BLaER1 treated with 17β-estradiol and CSF1 and Interleukin-3, amounts not matched to agents 10 nM and 100 nM (cell line): Measurements from ENCODE around the gene ROR2.
"Not testable (repeated sequence)": the region's sequence is repeated elsewhere in the genome, so short reads cannot be mapped to it uniquely, and the experiment has no call there.

ENCODE experiments used
- H3K27ac ChIP-seq, 11 experiments: shearing (Covaris generic); formaldehyde crosslinking; 2 replicates each; pipeline ENCODE4 v1.8.1; 2022
- H3K27me3 ChIP-seq, 11 experiments: shearing (Covaris generic); formaldehyde crosslinking; 2 replicates each; pipeline ENCODE4 v1.8.1; 2022
- H3K36me3 ChIP-seq, 11 experiments: shearing (Covaris generic); formaldehyde crosslinking; 2 replicates each; pipeline ENCODE4 v1.8.1; 2022
- H3K4me1 ChIP-seq, 10 experiments: shearing (Covaris generic); formaldehyde crosslinking; 2 replicates each; pipeline ENCODE4 v1.8.1; 2022
- H3K4me2 ChIP-seq, 11 experiments: shearing (Covaris generic); formaldehyde crosslinking; 2 replicates each; pipeline ENCODE4 v1.8.1; 2022
- H3K4me3 ChIP-seq, 10 experiments: shearing (Covaris generic); formaldehyde crosslinking; 2 replicates each; pipeline ENCODE4 v1.8.1; 2022
- H3K9ac ChIP-seq, 11 experiments: shearing (Covaris generic); formaldehyde crosslinking; 2 replicates each; pipeline ENCODE4 v1.8.1; 2022
- H3K9me3 ChIP-seq, 11 experiments: shearing (Covaris generic); formaldehyde crosslinking; replicated peaks in 1 of 11; 2 replicates each; pipeline ENCODE4 v1.8.1; 2022
- H4K20me1 ChIP-seq, 11 experiments: shearing (Covaris generic); formaldehyde crosslinking; 2 replicates each; pipeline ENCODE4 v1.8.1; 2022
- Cebpa-rat ChIP-seq, 11 experiments: shearing (Covaris generic); IDR thresholded peaks; 2 replicates each; pipeline ENCODE4 v1.8.1; 2022

The ROR2 gene

DNA sequence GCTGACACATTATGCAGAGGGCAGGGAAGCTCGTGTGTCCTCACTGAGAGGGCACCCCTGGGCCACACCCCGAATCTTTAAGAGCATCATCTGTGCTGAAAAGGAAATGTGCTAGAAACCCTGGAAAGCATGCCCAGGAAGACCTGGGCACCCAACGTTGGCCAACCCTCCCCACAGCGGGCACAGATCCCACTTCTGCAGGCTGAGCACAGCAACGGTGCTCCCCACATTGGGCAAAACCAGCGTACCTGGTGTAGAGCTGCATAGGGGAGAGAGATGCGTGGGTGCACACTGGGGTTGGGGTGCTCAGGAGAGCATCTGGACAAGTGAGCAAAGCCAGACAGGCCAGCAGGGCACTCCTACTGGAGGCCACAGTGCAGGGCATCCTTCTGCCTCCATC is 32.6 kb downstream of the ROR2 start:
- no peak overlapping the region for H3K27ac ChIP-seq
- H3K9ac ChIP-seq: no peak overlapping the region
- no peaks in the 10 kb centered on the region for H4K20me1 ChIP-seq
- no peaks in the 10 kb centered on the region for H3K36me3 ChIP-seq
- no peak overlapping the region for H3K4me2 ChIP-seq
- no peak for TF ChIP-seq Cebpa-rat (IDR thresholded peaks at IDR 0.05)
- H3K4me1 ChIP-seq: peaks cover 0 to 12% (median 9%) of the 10 kb centered on the region in 10 experiments; a peak in 17 of 20 replicates
- peaks cover 0 to 16% (median 10%) of the 10 kb centered on the region in 11 experiments; a peak in 12 of 22 replicates for H3K9me3 ChIP-seq
- no peak overlapping the region for H3K4me3 ChIP-seq
- H3K27me3 ChIP-seq: no peaks in the 10 kb centered on the region

DNA sequence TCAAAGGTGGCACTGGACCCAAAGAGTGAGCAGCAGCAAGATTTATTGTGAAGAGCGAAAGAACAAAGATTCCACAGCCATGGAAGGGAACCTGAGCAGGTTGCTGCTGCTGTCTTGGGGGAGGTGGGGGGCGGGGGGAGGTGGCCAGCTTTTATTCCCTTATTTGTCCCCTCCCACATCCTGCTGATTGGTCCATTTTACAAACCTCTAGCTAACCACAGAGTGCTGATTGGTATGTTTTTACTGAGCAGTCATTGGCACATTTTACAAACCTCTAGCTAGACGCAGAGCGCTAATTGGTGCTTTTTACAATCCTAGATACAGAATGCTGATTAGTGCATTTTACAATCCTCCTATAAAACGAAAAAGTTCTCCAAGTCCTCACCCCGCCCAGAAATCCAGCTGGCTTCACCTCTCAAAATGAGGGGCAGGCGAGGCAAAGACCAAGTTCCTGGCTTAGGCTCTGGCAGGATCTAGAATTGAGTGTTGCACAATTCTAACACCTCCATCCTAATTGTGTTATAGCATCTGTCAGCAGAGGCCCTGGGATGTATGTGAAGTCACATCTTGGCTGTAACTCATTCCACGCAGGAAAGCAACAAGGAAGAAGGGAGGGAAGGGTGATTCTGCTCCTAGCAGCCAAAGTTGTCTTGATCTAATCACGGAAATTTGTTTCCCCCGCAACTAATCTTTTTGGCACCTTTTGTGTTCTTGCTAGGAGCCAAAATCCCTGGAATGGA is 34.3 kb downstream of the ROR2 start:
- Histone ChIP-seq H3K4me2 (no peak overlapping the region), H3K27me3 (no peaks in the 10 kb centered on the region), H3K9me3 (peaks cover 0 to 16% (median 10%) of the 10 kb centered on the region in 11 experiments; a peak in 12 of 22 replicates), H3K4me1 (peaks cover 10 to 25% (median 20%) of the 10 kb centered on the region in 10 experiments), H3K36me3 (no peaks in the 10 kb centered on the region), H4K20me1 (no peaks in the 10 kb centered on the region), H3K4me3 (no peak overlapping the region), H3K27ac (no peak overlapping the region), H3K9ac (no peak overlapping the region)
- TF ChIP-seq Cebpa-rat (IDR thresholded peaks at IDR 0.05): 0 out of 22 replicates have a peak, but pooled peaks of 2 of the 11 experiments have one; percentile 7 to 35

DNA sequence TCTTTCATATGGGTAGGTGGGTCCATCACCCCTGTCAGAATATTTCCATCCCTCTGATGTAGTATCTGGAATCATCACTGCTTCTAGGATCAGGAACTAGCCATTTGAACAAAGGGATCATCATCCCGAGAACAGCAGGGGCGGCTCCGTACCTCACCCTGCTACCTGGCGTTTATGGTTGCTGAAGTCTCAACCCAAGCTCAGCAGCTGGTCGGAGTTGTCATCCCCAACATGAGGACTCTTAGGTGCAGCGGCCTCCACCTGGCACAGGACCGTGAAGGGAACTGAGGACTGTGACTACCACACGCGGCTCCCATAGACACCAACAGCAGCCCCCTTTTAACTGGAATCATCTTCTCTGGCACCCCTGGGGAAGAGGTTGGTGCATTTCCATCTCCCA is 35.1 kb downstream of the ROR2 start:
- Histone ChIP-seq H3K27me3 (no peaks in the 10 kb centered on the region), H3K9ac (no peak overlapping the region), H3K4me3 (no peak overlapping the region), H4K20me1 (no peaks in the 10 kb centered on the region), H3K9me3 (peaks cover 0 to 16% (median 10%) of the 10 kb centered on the region in 11 experiments; a peak in 12 of 22 replicates), H3K4me1 (peaks cover 10 to 27% (median 22%) of the 10 kb centered on the region in 10 experiments), H3K27ac (no peak overlapping the region), H3K36me3 (no peaks in the 10 kb centered on the region), H3K4me2 (no peak overlapping the region; a peak in 1 of 22 replicates)
- TF ChIP-seq Cebpa-rat (IDR thresholded peaks at IDR 0.05): no peak

DNA sequence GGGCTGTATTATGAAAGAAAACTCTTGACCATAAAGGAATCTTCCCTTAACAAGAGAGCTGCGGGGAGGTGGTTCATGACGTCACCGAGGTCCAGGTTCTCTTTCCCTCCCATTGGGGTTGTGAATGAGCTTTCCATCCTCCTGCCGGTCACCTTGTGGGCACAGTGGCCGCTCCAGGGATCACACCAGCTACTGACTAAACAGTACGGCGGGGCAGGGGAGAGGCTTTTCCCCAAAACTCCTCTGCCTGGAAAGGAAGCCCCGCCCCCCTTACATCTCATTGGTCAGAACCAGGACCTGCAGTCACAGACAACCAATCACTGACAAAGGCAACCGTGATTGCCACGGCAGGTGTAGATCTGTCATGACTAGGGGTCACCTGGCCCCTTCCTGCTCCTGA is 35.6 kb downstream of the ROR2 start:
- no peaks in the 10 kb centered on the region for H4K20me1 ChIP-seq
- H3K36me3 ChIP-seq: no peaks in the 10 kb centered on the region
- H3K9ac ChIP-seq: no peak overlapping the region
- H3K27ac ChIP-seq: no peak overlapping the region
- H3K4me3 ChIP-seq: no peak overlapping the region
- no peak for TF ChIP-seq Cebpa-rat (IDR thresholded peaks at IDR 0.05)
- no peaks in the 10 kb centered on the region for H3K27me3 ChIP-seq
- peaks cover 0 to 16% (median 10%) of the 10 kb centered on the region in 11 experiments; a peak in 12 of 22 replicates for H3K9me3 ChIP-seq
- H3K4me2 ChIP-seq: peak overlapping the region in 8 of 11 experiments; percentile 10 to 50 (median 44); a peak in 15 of 22 replicates
- peaks cover 10 to 27% (median 22%) of the 10 kb centered on the region in 10 experiments for H3K4me1 ChIP-seq

DNA sequence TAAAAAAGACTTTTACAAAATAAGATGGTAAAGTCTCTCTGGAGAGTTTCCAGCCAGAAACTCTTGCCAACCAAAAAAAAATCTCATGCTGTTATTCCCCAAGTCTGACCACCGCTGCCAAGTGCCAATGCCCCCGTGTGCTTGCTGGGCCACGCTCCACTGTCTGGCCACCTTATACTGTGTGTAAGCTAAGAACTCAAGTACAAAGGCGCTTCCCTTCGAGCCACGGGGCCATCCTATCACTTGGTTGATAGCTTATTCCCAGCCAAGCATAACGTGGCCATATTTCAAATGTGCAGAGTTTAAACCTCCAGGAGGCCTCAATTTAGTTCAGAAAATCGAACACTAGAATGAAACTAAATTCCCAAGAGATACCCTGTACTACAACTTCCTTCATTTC is 36.0 kb downstream of the ROR2 start:
- Histone ChIP-seq H3K4me1 (peaks cover 12 to 30% (median 26%) of the 10 kb centered on the region in 10 experiments), H3K27ac (no peak overlapping the region), H3K9me3 (peaks cover 0 to 16% (median 10%) of the 10 kb centered on the region in 11 experiments; a peak in 12 of 22 replicates), H3K9ac (no peak overlapping the region), H3K4me3 (no peak overlapping the region), H3K4me2 (peak overlapping the region in 8 of 11 experiments; percentile 10 to 50 (median 44); a peak in 16 of 22 replicates), H3K36me3 (no peaks in the 10 kb centered on the region), H3K27me3 (no peaks in the 10 kb centered on the region), H4K20me1 (no peaks in the 10 kb centered on the region)
- no peak for TF ChIP-seq Cebpa-rat (IDR thresholded peaks at IDR 0.05)

DNA sequence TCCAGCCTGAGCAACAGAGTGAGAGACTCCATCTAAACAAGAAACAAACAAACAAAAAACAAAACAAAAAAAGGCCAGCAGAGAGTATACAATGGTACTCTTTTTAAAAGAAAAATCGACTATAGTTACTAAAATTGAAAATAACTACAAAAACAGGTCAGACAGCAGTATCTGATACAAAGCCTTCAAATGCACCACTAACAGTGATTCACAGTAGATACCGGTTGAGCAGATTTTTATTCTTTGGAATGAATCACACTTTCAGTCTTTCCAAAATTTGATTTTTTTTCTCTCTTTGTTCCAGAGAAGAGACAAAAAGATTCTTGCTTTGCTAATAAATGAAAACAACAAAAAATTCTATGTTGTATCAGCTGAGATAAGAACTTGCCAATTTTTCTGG is 36.9 kb downstream of the ROR2 start:
- no peak overlapping the region for H3K4me3 ChIP-seq
- peaks cover 20 to 39% (median 35%) of the 10 kb centered on the region in 10 experiments for H3K4me1 ChIP-seq
- no peak for TF ChIP-seq Cebpa-rat (IDR thresholded peaks at IDR 0.05)

DNA sequence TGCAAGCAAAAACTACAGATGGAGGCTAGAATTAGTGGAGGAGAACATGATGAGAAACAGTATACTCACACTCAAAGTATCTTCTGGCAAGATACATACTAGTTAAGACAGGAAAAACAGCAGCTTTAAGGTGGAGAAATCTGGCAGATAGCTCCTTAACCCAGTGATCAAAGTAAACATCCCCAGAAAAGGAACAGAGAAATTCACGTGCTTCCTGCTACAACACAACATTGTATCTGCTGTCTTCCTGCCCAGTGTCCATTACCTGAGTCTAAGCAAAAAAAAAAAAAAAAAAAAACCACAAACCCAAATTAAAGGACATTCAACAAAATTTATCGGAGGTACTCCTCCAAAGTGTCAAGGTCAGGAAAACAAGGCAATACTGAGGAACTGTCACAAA is 38.4 kb downstream of the ROR2 start:
- TF ChIP-seq Cebpa-rat (IDR thresholded peaks at IDR 0.05): no peak
- no peak overlapping the region for H3K27ac ChIP-seq
- peak overlapping the region in 9 of 11 experiments; percentile 28 to 52 (median 36); a peak in 16 of 22 replicates for H3K4me2 ChIP-seq
- H3K9ac ChIP-seq: no peak overlapping the region
- peaks cover 35 to 53% (median 46%) of the 10 kb centered on the region in 10 experiments for H3K4me1 ChIP-seq
- peaks cover 0 to 13% (median 0%) of the 10 kb centered on the region in 11 experiments; a peak in 2 of 22 replicates for H3K27me3 ChIP-seq
- no peaks in the 10 kb centered on the region for H3K36me3 ChIP-seq
- no peak overlapping the region for H3K4me3 ChIP-seq
- no peaks in the 10 kb centered on the region for H4K20me1 ChIP-seq
- peaks cover 0 to 16% (median 10%) of the 10 kb centered on the region in 11 experiments; a peak in 12 of 22 replicates for H3K9me3 ChIP-seq

More for the DNA sequence above, 36.9 kb downstream of the ROR2 start:
- H3K36me3 ChIP-seq: no peaks in the 10 kb centered on the region
- no peak overlapping the region for H3K27ac ChIP-seq
- peaks cover 0 to 16% (median 10%) of the 10 kb centered on the region in 11 experiments; a peak in 12 of 22 replicates for H3K9me3 ChIP-seq
- no peaks in the 10 kb centered on the region for H4K20me1 ChIP-seq
- H3K9ac ChIP-seq: no peak overlapping the region
- no peak overlapping the region for H3K4me2 ChIP-seq
- H3K27me3 ChIP-seq: peaks cover 0 to under 1% (median 0%) of the 10 kb centered on the region in 11 experiments; a peak in 1 of 22 replicates

DNA sequence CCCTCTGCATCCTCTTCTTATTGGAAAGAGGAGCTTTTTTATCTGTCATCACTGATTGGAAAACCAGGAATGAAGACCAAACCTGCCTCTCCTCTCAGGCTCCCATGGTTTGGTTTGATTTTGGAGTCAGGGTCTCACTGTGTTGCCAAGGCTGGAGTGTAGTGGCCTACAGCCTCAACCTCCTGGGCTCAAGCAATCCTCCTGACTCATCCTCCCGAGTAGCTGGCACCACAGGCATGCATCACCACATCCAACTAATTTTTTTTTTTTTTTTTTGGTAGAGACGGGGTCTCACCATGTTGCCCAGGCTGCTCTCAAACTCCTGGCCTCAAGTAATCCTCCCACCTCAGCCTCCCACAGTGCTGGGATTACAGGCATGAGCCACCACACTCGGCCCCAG is 40.8 kb downstream of the ROR2 start:
- not testable (repeated sequence) for H3K27ac ChIP-seq, H4K20me1 ChIP-seq, H3K9me3 ChIP-seq, H3K4me3 ChIP-seq, H3K9ac ChIP-seq, H3K36me3 ChIP-seq
- H3K27me3 ChIP-seq: peaks cover 0 to 13% (median 0%) of the 10 kb centered on the region in 11 experiments; a peak in 2 of 22 replicates
- H3K4me1 ChIP-seq: peaks cover 57 to 71% (median 63%) of the 10 kb centered on the region in 10 experiments
- H3K4me2 ChIP-seq: peak overlapping the region; percentile 25 to 94 (median 56); a peak in 20 of 22 replicates

DNA sequence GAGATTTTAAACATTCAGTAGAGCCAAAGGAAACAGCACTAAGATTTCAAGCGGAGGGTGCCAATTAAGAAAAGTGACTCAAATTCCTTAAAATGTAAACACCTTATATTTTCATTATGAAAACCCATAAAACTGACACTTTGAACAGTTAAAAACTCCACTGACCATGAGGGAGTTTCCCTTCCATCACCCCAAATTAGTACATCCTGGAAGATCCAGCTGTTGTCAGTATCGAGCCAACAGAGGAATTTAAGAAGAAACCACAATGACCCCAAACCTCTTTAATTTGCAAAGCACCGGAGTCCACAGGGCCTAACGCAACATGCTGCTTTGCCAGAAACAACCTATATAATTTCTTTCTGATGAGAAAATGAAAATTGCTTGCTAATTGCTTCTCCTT is 41.3 kb downstream of the ROR2 start:
- no peak for TF ChIP-seq Cebpa-rat (IDR thresholded peaks at IDR 0.05)
- H4K20me1 ChIP-seq: 0 out of 22 replicates have a peak, but pooled peaks cover 0 to 5% (median 0%) of the 10 kb centered on the region in 11 experiments
- H3K4me3 ChIP-seq: no peak overlapping the region
- peaks cover 0 to 13% (median 0%) of the 10 kb centered on the region in 11 experiments; a peak in 2 of 22 replicates for H3K27me3 ChIP-seq
- no peaks in the 10 kb centered on the region for H3K9me3 ChIP-seq
- H3K36me3 ChIP-seq: no peaks in the 10 kb centered on the region
- H3K4me2 ChIP-seq: peak overlapping the region; percentile 25 to 94 (median 56); a peak in 20 of 22 replicates
- no peak overlapping the region for H3K9ac ChIP-seq
- H3K4me1 ChIP-seq: peaks cover 57 to 71% (median 64%) of the 10 kb centered on the region in 10 experiments
- no peak overlapping the region for H3K27ac ChIP-seq
